HFFc6 (cell line): Measurements from ENCODE around the gene YWHAE. TPM values are rescaled to one million over a fixed set of nuclear protein-coding genes. Genes with fewer than 3 reads are reported as not detected.
A peak's percentile ranks its signal among the peaks of the same experiment; 100 is the strongest.
"Not testable (repeated sequence)": the region's sequence is repeated elsewhere in the genome, so short reads cannot be mapped to it uniquely, and the experiment has no call there.

Experiments
- DNase-seq: peaks from one replicate; pipeline ENCODE4 v3.0.0-alpha.2; 2018
- H3K27ac Mint-ChIP-seq: 2 replicates; pipeline ENCODE4 v1.8.0; 2020; ENCODE audit warnings: mild to moderate bottlenecking, mixed read lengths
- H3K27me3 Mint-ChIP-seq: 2 replicates; pipeline ENCODE4 v1.8.0; 2021; ENCODE audit warnings: mild to moderate bottlenecking, moderate library complexity, mixed read lengths; ENCODE audit not compliant: insufficient read depth
- H3K36me3 Mint-ChIP-seq: 2 replicates; pipeline ENCODE4 v1.8.0; 2021; ENCODE audit warnings: low read depth, mixed read lengths
- H3K4me1 Mint-ChIP-seq: 2 replicates; pipeline ENCODE4 v1.8.0; 2020; ENCODE audit warnings: low read depth, mixed read lengths
- H3K4me3 Mint-ChIP-seq: 2 replicates; pipeline ENCODE4 v1.8.0; 2020; ENCODE audit warnings: mild to moderate bottlenecking, moderate library complexity, mixed read lengths
- H3K9me3 Mint-ChIP-seq: 2 replicates; pipeline ENCODE4 v1.8.0; 2020; ENCODE audit warnings: mild to moderate bottlenecking, mixed read lengths
- CTCF ChIP-seq: fragments of 200-600 bp; sonication (generic); IDR thresholded peaks from 2 replicates; pipeline ENCODE4 v1.5.0; 2021; ENCODE audit warnings: antibody characterized with exemption, mild to moderate bottlenecking
- total RNA-seq, 6 experiments: library from RNA; stranded (reverse); fragmentation: NEBNext Ultra II Directional; extraction: Animal tissue kit (Norgen Biotek cat#: 25700); gene quantifications; 2 replicates in 1 of 6; 3 replicates in 5 of 6; pipeline ENCODE4 v1.2.3, GENCODE V29; 2021

The YWHAE gene
- total RNA-seq, 6 experiments from 2014 or later: 713 to 967 (median 844) TPM

- Mint-ChIP-seq H3K27ac (no peak overlapping the region), H3K9me3 (no peaks in the 10 kb centered on the region), H3K4me3 (no peak overlapping the region), H3K4me1 (peaks cover 32% of the 10 kb centered on the region), H3K27me3 (no peaks in the 10 kb centered on the region), H3K36me3 (peaks cover 22% of the 10 kb centered on the region)
- no peak for TF ChIP-seq CTCF
- DNase-seq: no peak
Observed at GRCh38 chr17:1420163-1420562, 20.1 kb upstream of the YWHAE start.

GRCh38 chr17:1418476-1418875 lies 18.5 kb upstream of the YWHAE start:
- DNase-seq, H3K27ac Mint-ChIP-seq, H3K9me3 Mint-ChIP-seq, H3K27me3 Mint-ChIP-seq, H3K4me3 Mint-ChIP-seq: not testable (repeated sequence)
- Mint-ChIP-seq H3K4me1 (peaks cover 32% of the 10 kb centered on the region), H3K36me3 (peaks cover 29% of the 10 kb centered on the region)

GRCh38 chr17:1416414-1416813 lies 16.4 kb upstream of the YWHAE start:
- Mint-ChIP-seq H3K9me3 (no peaks in the 10 kb centered on the region), H3K27ac (no peak overlapping the region)

GRCh38 chr17:1414634-1415033 lies 14.6 kb upstream of the YWHAE start:
- Mint-ChIP-seq H3K4me3 (0 out of 2 replicates have a peak overlapping the region, but pooled peaks have one; percentile 1), H3K27me3 (peaks cover 4% of the 10 kb centered on the region), H3K27ac (no peak overlapping the region), H3K4me1 (peaks cover 14% of the 10 kb centered on the region), H3K36me3 (peaks cover 13% of the 10 kb centered on the region), H3K9me3 (no peaks in the 10 kb centered on the region)
- no peak for DNase-seq
- TF ChIP-seq CTCF: no peak

More at GRCh38 chr17:1416414-1416813, 16.4 kb upstream of the YWHAE start:
- no peak for TF ChIP-seq CTCF
- Mint-ChIP-seq H3K36me3 (peaks cover 18% of the 10 kb centered on the region), H3K27me3 (peaks cover 4% of the 10 kb centered on the region), H3K4me1 (peaks cover 19% of the 10 kb centered on the region), H3K4me3 (no peak overlapping the region)
- DNase-seq: no peak

- peaks cover 4% of the 10 kb centered on the region for H3K27me3 Mint-ChIP-seq
- 0 out of 2 replicates have a peak overlapping the region, but pooled peaks have one; percentile 1 for H3K4me3 Mint-ChIP-seq
- H3K9me3 Mint-ChIP-seq: no peaks in the 10 kb centered on the region
- H3K4me1 Mint-ChIP-seq: peaks cover 14% of the 10 kb centered on the region
- no peak for DNase-seq
- no peak for TF ChIP-seq CTCF
- H3K27ac Mint-ChIP-seq: no peak overlapping the region
- H3K36me3 Mint-ChIP-seq: peaks cover 13% of the 10 kb centered on the region
Observed at GRCh38 chr17:1414001-1414574, 14.1 kb upstream of the YWHAE start.

- no peaks in the 10 kb centered on the region for H3K9me3 Mint-ChIP-seq
- H3K27ac Mint-ChIP-seq: no peak overlapping the region
- H3K27me3 Mint-ChIP-seq: peaks cover 4% of the 10 kb centered on the region
- TF ChIP-seq CTCF: no peak
- H3K36me3 Mint-ChIP-seq: peaks cover 13% of the 10 kb centered on the region
- H3K4me3 Mint-ChIP-seq: no peak overlapping the region
- peaks cover 14% of the 10 kb centered on the region for H3K4me1 Mint-ChIP-seq
- DNase-seq: peak; percentile 84
Observed at GRCh38 chr17:1413281-1413791, 13.3 kb upstream of the YWHAE start.
